Neural progenitor cell (in vitro differentiated cells): ENCODE results near the gene HIP1R. TPM values are rescaled to one million over a fixed set of nuclear protein-coding genes. Genes with fewer than 3 reads are reported as not detected.

Experiments used
- DNase-seq: peaks from one replicate; pipeline ENCODE4 v3.0.0-alpha.2; 2016; ENCODE audit warnings: low spot score
- H2AFZ ChIP-seq: fragments of 200-600 bp; sonication (generic); replicated peaks from 2 replicates; pipeline ENCODE4 v1.6.1; 2016; ENCODE audit warnings: antibody characterized with exemption
- H3F3A ChIP-seq: fragments of 200-600 bp; sonication (generic); 2 replicates; pipeline ENCODE4 v1.6.1; 2016; ENCODE audit warnings: antibody characterized with exemption, low read depth
- H3K27ac ChIP-seq: fragments of 200-600 bp; sonication (generic); 2 replicates; pipeline ENCODE4 v1.5.1; 2016; ENCODE audit warnings: mild to moderate bottlenecking
- H3K27me3 ChIP-seq: fragments of 200-600 bp; sonication (generic); 2 replicates; pipeline ENCODE4 v1.6.1; 2016; ENCODE audit warnings: mild to moderate bottlenecking, moderate library complexity
- H3K36me3 ChIP-seq: fragments of 200-600 bp; sonication (generic); 2 replicates; pipeline ENCODE4 v1.5.1; 2016
- H3K4me1 ChIP-seq: fragments of 200-600 bp; sonication (generic); 2 replicates; pipeline ENCODE4 v1.6.1; 2016; ENCODE audit warnings: mixed run types
- H3K4me2 ChIP-seq: fragments of 200-600 bp; sonication (generic); 2 replicates; pipeline ENCODE4 v1.6.1; 2016
- H3K4me3 ChIP-seq: fragments of 200-600 bp; sonication (generic); 2 replicates; pipeline ENCODE4 v1.5.1; 2016
- H3K79me2 ChIP-seq: fragments of 200-600 bp; sonication (generic); 2 replicates; pipeline ENCODE4 v1.6.1; 2016; ENCODE audit warnings: low read depth
- H3K9ac ChIP-seq: fragments of 200-600 bp; sonication (generic); 2 replicates; pipeline ENCODE4 v1.6.1; 2016
- H3K9me3 ChIP-seq: fragments of 200-600 bp; sonication (generic); 2 replicates; pipeline ENCODE4 v1.5.1; 2016; ENCODE audit warnings: low read depth
- H4K20me1 ChIP-seq: fragments of 200-600 bp; sonication (generic); 2 replicates; pipeline ENCODE4 v1.6.1; 2016; ENCODE audit warnings: low read depth
- H3K27ac Mint-ChIP-seq: 3 replicates; pipeline ENCODE4 v1.8.0; 2021; ENCODE audit warnings: mixed read lengths
- H3K27me3 Mint-ChIP-seq: 2 replicates; pipeline ENCODE4 v1.8.0; 2022; ENCODE audit warnings: low read depth, mild to moderate bottlenecking, inconsistent platforms, moderate library complexity, mixed read lengths; ENCODE audit not compliant: insufficient read depth
- H3K36me3 Mint-ChIP-seq: 3 replicates; pipeline ENCODE4 v1.8.0; 2021; ENCODE audit warnings: mixed read lengths
- H3K4me1 Mint-ChIP-seq: 3 replicates; pipeline ENCODE4 v1.8.0; 2021; ENCODE audit warnings: mixed read lengths
- H3K4me3 Mint-ChIP-seq: 3 replicates; pipeline ENCODE4 v1.8.0; 2021; ENCODE audit warnings: mild to moderate bottlenecking, moderate library complexity, mixed read lengths
- H3K9me3 Mint-ChIP-seq: 3 replicates; pipeline ENCODE4 v1.8.0; 2020; ENCODE audit warnings: mixed read lengths
- CTCF ChIP-seq: fragments of 200-600 bp; sonication (generic); IDR thresholded peaks from 2 replicates; pipeline ENCODE4 v1.5.1; 2017; ENCODE audit warnings: antibody characterized with exemption, mild to moderate bottlenecking
- EZH2 ChIP-seq: fragments of 200-600 bp; sonication (generic); IDR thresholded peaks from 2 replicates; pipeline ENCODE4 v1.6.1; 2017; ENCODE audit warnings: antibody characterized with exemption, mild to moderate bottlenecking, moderate library complexity
- EZH2phosphoT487 ChIP-seq: fragments of 200-600 bp; sonication (generic); IDR thresholded peaks from 2 replicates; pipeline ENCODE4 v1.6.1; 2017; ENCODE audit warnings: antibody characterized with exemption
- total RNA-seq: library from RNA; depleted of rRNA; stranded (reverse); fragments of >200 nt; gene quantifications from 2 replicates; pipeline ENCODE4 v1.2.3, GENCODE V29; 2015; ENCODE audit warnings: low replicate concordance

Gene HIP1R
- total RNA-seq, 1 donor from 2014 or later, result 19.3 TPM

GRCh38 chr12:122860040-122860853 is 25.0 kb downstream of the HIP1R start:
- Histone ChIP-seq H3K4me2 (no peak overlapping the region), H3K27me3 (no peaks in the 10 kb centered on the region), H3K4me1 (no peaks in the 10 kb centered on the region), H3K27ac (no peak overlapping the region), H3K9ac (no peak overlapping the region), H3F3A (no peaks in the 10 kb centered on the region), H4K20me1 (peaks cover 10% of the 10 kb centered on the region), H3K79me2 (no peaks in the 10 kb centered on the region), H3K4me3 (no peak overlapping the region), H3K36me3 (no peaks in the 10 kb centered on the region), H2AFZ (no peak overlapping the region), H3K9me3 (no peaks in the 10 kb centered on the region)
- no peak overlapping the region for H3K27ac Mint-ChIP-seq
- peaks cover 8% of the 10 kb centered on the region for H3K27me3 Mint-ChIP-seq
- no peaks in the 10 kb centered on the region for H3K4me1 Mint-ChIP-seq
- H3K4me3 Mint-ChIP-seq, result no peak overlapping the region
- DNase-seq, result peak; percentile 84
- TF ChIP-seq CTCF (peak; percentile 95), EZH2 (no peak)
- no peaks in the 10 kb centered on the region for H3K9me3 Mint-ChIP-seq
- peaks cover 5% of the 10 kb centered on the region for H3K36me3 Mint-ChIP-seq

- Mint-ChIP-seq H3K9me3 (no peaks in the 10 kb centered on the region), H3K27ac (no peak overlapping the region), H3K36me3 (peaks cover 5% of the 10 kb centered on the region), H3K27me3 (peaks cover 8% of the 10 kb centered on the region), H3K4me3 (no peak overlapping the region), H3K4me1 (no peaks in the 10 kb centered on the region)
- no peaks in the 10 kb centered on the region for H3K4me1 ChIP-seq
- no peaks in the 10 kb centered on the region for H3K36me3 ChIP-seq
- no peak overlapping the region for H3K4me3 ChIP-seq
- TF ChIP-seq EZH2phosphoT487 (no peak), EZH2 (no peak), CTCF (no peak)
- H3F3A ChIP-seq, result no peaks in the 10 kb centered on the region
- peaks cover 18% of the 10 kb centered on the region for H4K20me1 ChIP-seq
- no peaks in the 10 kb centered on the region for H3K27me3 ChIP-seq
- no peaks in the 10 kb centered on the region for H3K79me2 ChIP-seq
- no peak overlapping the region for H3K27ac ChIP-seq
- no peak overlapping the region for H2AFZ ChIP-seq
- no peak overlapping the region for H3K9ac ChIP-seq
- no peaks in the 10 kb centered on the region for H3K9me3 ChIP-seq
- no peak for DNase-seq
- no peak overlapping the region for H3K4me2 ChIP-seq
Observed at GRCh38 chr12:122860854-122861586, 25.8 kb downstream of the HIP1R start.

GRCh38 chr12:122861587-122861970 is 26.3 kb downstream of the HIP1R start:
- no peak overlapping the region for H3K4me3 Mint-ChIP-seq
- H3K79me2 ChIP-seq, result no peaks in the 10 kb centered on the region
- H2AFZ ChIP-seq, result no peak overlapping the region
- TF ChIP-seq CTCF, result no peak
- no peak for TF ChIP-seq EZH2
- TF ChIP-seq EZH2phosphoT487, result no peak
- no peak for DNase-seq
- H3K9me3 ChIP-seq, result no peaks in the 10 kb centered on the region
- no peak overlapping the region for H3K27ac Mint-ChIP-seq
- H3K9ac ChIP-seq, result no peak overlapping the region
- H3F3A ChIP-seq, result no peaks in the 10 kb centered on the region
- no peak overlapping the region for H3K4me3 ChIP-seq
- H3K4me1 Mint-ChIP-seq, result no peaks in the 10 kb centered on the region
- no peaks in the 10 kb centered on the region for H3K9me3 Mint-ChIP-seq
- H3K27ac ChIP-seq, result no peak overlapping the region
- no peak overlapping the region for H3K4me2 ChIP-seq
- peaks cover 5% of the 10 kb centered on the region for H3K36me3 Mint-ChIP-seq
- H4K20me1 ChIP-seq, result peaks cover 22% of the 10 kb centered on the region
- H3K27me3 ChIP-seq, result peaks cover under 1% of the 10 kb centered on the region
- H3K27me3 Mint-ChIP-seq, result peaks cover 8% of the 10 kb centered on the region
- no peaks in the 10 kb centered on the region for H3K4me1 ChIP-seq
- no peaks in the 10 kb centered on the region for H3K36me3 ChIP-seq
